SK-N-MC (cell line): ENCODE results near the gene PTPN18.

Experiments
- DNase-seq: peaks from one replicate; pipeline ENCODE4 v3.0.0-alpha.2; 2011; ENCODE audit warnings: low read depth, low spot score
- H3K27ac ChIP-seq: fragments of 200-600 bp; sonication (generic); 2 replicates; pipeline ENCODE4 v1.5.1; 2016; ENCODE audit warnings: mixed run types
- H3K36me3 ChIP-seq: fragments of 200-600 bp; sonication (generic); 2 replicates; pipeline ENCODE4 v1.6.1; 2017; ENCODE audit warnings: antibody characterized with exemption, low read length, mixed read lengths; ENCODE audit not compliant: insufficient read depth
- H3K4me3 ChIP-seq: fragments of 200-600 bp; sonication (generic); 2 replicates; pipeline ENCODE4 v1.5.1; 2016
- H3K9ac ChIP-seq: fragments of 200-600 bp; sonication (generic); 2 replicates; pipeline ENCODE4 v1.8.0; 2017; ENCODE audit warnings: mixed run types, mixed read lengths; ENCODE audit not compliant: insufficient read length
- H3K9me3 ChIP-seq: fragments of 200-600 bp; sonication (generic); 2 replicates; pipeline ENCODE4 v1.6.1; 2017; ENCODE audit warnings: low read depth, mild to moderate bottlenecking, antibody characterized with exemption, low read length, moderate library complexity, mixed read lengths
- EZH2 ChIP-seq: fragments of 200-600 bp; sonication (generic); IDR thresholded peaks from one replicate; pipeline ENCODE4 v1.6.1; 2017; ENCODE audit warnings: antibody characterized with exemption
- FOXP2 ChIP-seq: optimal IDR thresholded peaks from 2 replicates; pipeline ENCODE3; 2011; ENCODE audit warnings: mild to moderate bottlenecking, moderate library complexity; ENCODE audit not compliant: insufficient read depth; ENCODE audit errors: extremely low read length, control extremely low read depth
- POLR2AphosphoS5 ChIP-seq: IDR thresholded peaks from 2 replicates; pipeline ENCODE4 v1.6.1; 2012; ENCODE audit warnings: mild to moderate bottlenecking, low read depth, low read length, borderline replicate concordance

Gene PTPN18

GRCh38 chr2:130336877-130337734, 18.8 kb upstream of the PTPN18 start:
- Histone ChIP-seq H3K36me3 (no peaks in the 10 kb centered on the region), H3K9ac (no peak overlapping the region), H3K27ac (no peak overlapping the region), H3K4me3 (peak overlapping the region; percentile 66), H3K9me3 (no peaks in the 10 kb centered on the region)
- no peak for DNase-seq
- TF ChIP-seq POLR2AphosphoS5, result no peak
- no peak for TF ChIP-seq EZH2
- TF ChIP-seq FOXP2, result no peak

GRCh38 chr2:130337735-130338325, 18.0 kb upstream of the PTPN18 start:
- Histone ChIP-seq H3K27ac (no peak overlapping the region), H3K9me3 (no peaks in the 10 kb centered on the region), H3K36me3 (no peaks in the 10 kb centered on the region), H3K9ac (no peak overlapping the region), H3K4me3 (no peak overlapping the region)
- TF ChIP-seq EZH2 (no peak), FOXP2 (no peak), POLR2AphosphoS5 (no peak)
- no peak for DNase-seq

GRCh38 chr2:130338793-130339345, 17.0 kb upstream of the PTPN18 start:
- no peak for DNase-seq
- Histone ChIP-seq H3K36me3 (no peaks in the 10 kb centered on the region), H3K4me3 (no peak overlapping the region), H3K27ac (no peak overlapping the region), H3K9me3 (no peaks in the 10 kb centered on the region), H3K9ac (no peak overlapping the region)
- no peak for TF ChIP-seq FOXP2
- no peak for TF ChIP-seq EZH2
- TF ChIP-seq POLR2AphosphoS5, result no peak

- TF ChIP-seq FOXP2, result no peak
- no peak for TF ChIP-seq EZH2
- no peak for TF ChIP-seq POLR2AphosphoS5
- Histone ChIP-seq H3K9me3 (no peaks in the 10 kb centered on the region), H3K4me3 (no peak overlapping the region), H3K27ac (no peak overlapping the region), H3K36me3 (peaks cover 10% of the 10 kb centered on the region), H3K9ac (no peak overlapping the region)
- DNase-seq, result no peak
These were observed 15.7 kb upstream of the PTPN18 start for GRCh38 chr2:130339885-130340745.

GRCh38 chr2:130341562-130342019, 14.3 kb upstream of the PTPN18 start:
- DNase-seq, result no peak
- H3K27ac ChIP-seq, result no peak overlapping the region
- H3K9me3 ChIP-seq, result no peaks in the 10 kb centered on the region
- H3K36me3 ChIP-seq, result peaks cover 24% of the 10 kb centered on the region
- H3K9ac ChIP-seq, result peak overlapping the region; percentile 82
- peak overlapping the region; percentile 94 for H3K4me3 ChIP-seq
- TF ChIP-seq FOXP2 (no peak), POLR2AphosphoS5 (no peak)

- Histone ChIP-seq H3K4me3 (peak overlapping the region; percentile 94), H3K9me3 (no peaks in the 10 kb centered on the region), H3K27ac (peak overlapping the region; percentile 79; the same call in 1 of the 2 replicates), H3K9ac (peak overlapping the region; percentile 82), H3K36me3 (peaks cover 29% of the 10 kb centered on the region)
- TF ChIP-seq EZH2, result no peak
- TF ChIP-seq POLR2AphosphoS5, result peak; percentile 63
- TF ChIP-seq FOXP2, result no peak
- peak; percentile 45 for DNase-seq
These were observed 13.8 kb upstream of the PTPN18 start for GRCh38 chr2:130342020-130342532.

GRCh38 chr2:130342533-130343275, 13.2 kb upstream of the PTPN18 start, which contains the start of gene IMP4:
Gene IMP4 (plus strand): TSS chr2:130342897. CDS start chr2:130342933, 36 bp downstream.
- peak within 1 kb of the TSS; percentile 87 for H3K9ac ChIP-seq
- no peaks in the 10 kb centered on the region for H3K9me3 ChIP-seq
- peak within 1 kb of the TSS; percentile 79; the same call in 1 of the 2 replicates for H3K27ac ChIP-seq
- peaks cover 35% of the 10 kb centered on the region for H3K36me3 ChIP-seq
- peak; percentile 97 for DNase-seq
- peak; percentile 80; the same call in 1 of the 2 replicates for TF ChIP-seq POLR2AphosphoS5
- no peak for TF ChIP-seq EZH2
- TF ChIP-seq FOXP2, result peak; percentile 82
- H3K4me3 ChIP-seq, result peak within 1 kb of the TSS; percentile 94
